ENCODE data around the gene ZMAT5. TPM values are rescaled to one million over a fixed set of nuclear protein-coding genes. Genes with fewer than 3 reads are reported as not detected.
"Not testable (repeated sequence)": the region's sequence is repeated elsewhere in the genome, so short reads cannot be mapped to it uniquely, and the experiment has no call there.

Gene ZMAT5
- total and polyA plus RNA-seq, 2 donors from 2014 or later: 21.3 to 47.7 TPM

GRCh38 chr22:29757096-29757495, 9.7 kb downstream of the ZMAT5 start:
- FAIRE-seq (no peak), DNase-seq (no peak)
- H3K27me3 ChIP-seq (ENCODE audit: control insufficient read depth, insufficient read depth, low read length): no peaks in the 10 kb centered on the region
- H3K9ac ChIP-seq (ENCODE audit: low read length in 3 of 3): no peak overlapping the region
- intact Hi-C loops (cut with DNase I): no loop called here
- no peaks in the 10 kb centered on the region for H3K4me1 ChIP-seq (ENCODE audit: control insufficient read depth in 2 of 3, insufficient read depth in 2 of 3, low read depth in 1 of 3, low read length in 3 of 3)
- no peak overlapping the region for H3K4me3 ChIP-seq (ENCODE audit: low read length in 3 of 3)
- no peaks in the 10 kb centered on the region for H3K9me3 ChIP-seq (ENCODE audit: control insufficient read depth in 2 of 3, insufficient read depth in 1 of 3, low read length in 3 of 3)
- H3K36me3 ChIP-seq (ENCODE audit: control insufficient read depth in 2 of 3, insufficient read depth in 3 of 3, low read length in 3 of 3): no peaks in the 10 kb centered on the region
- no peak for TF ChIP-seq CTCF (IDR thresholded peaks at IDR 0.05; ENCODE audit: borderline replicate concordance, extremely low read depth, insufficient read depth)
- H3K27ac ChIP-seq (ENCODE audit: low read depth in 2 of 2, low read length in 2 of 2): no peak overlapping the region

GRCh38 chr22:29756341-29756740, 10.5 kb downstream of the ZMAT5 start:
- FAIRE-seq (no peak), DNase-seq (no peak)
- intact Hi-C loops (cut with DNase I): no loop called here
- Histone ChIP-seq H3K4me1 (ENCODE audit: control insufficient read depth in 2 of 3, insufficient read depth in 2 of 3, low read depth in 1 of 3, low read length in 3 of 3) (no peaks in the 10 kb centered on the region), H3K9ac (ENCODE audit: low read length in 3 of 3) (no peak overlapping the region), H3K4me3 (ENCODE audit: low read length in 3 of 3) (no peak overlapping the region), H3K27ac (ENCODE audit: low read depth in 2 of 2, low read length in 2 of 2) (no peak overlapping the region), H3K9me3 (ENCODE audit: control insufficient read depth in 2 of 3, insufficient read depth in 1 of 3, low read length in 3 of 3) (no peaks in the 10 kb centered on the region), H3K36me3 (ENCODE audit: control insufficient read depth in 2 of 3, insufficient read depth in 3 of 3, low read length in 3 of 3) (no peaks in the 10 kb centered on the region), H3K27me3 (ENCODE audit: control insufficient read depth, insufficient read depth, low read length) (no peaks in the 10 kb centered on the region)
- TF ChIP-seq CTCF (IDR thresholded peaks at IDR 0.05; ENCODE audit: borderline replicate concordance, extremely low read depth, insufficient read depth): no peak

- DNase-seq: no peak
- FAIRE-seq: no peak
- intact Hi-C loops (cut with DNase I): no loop called here
These were observed 10.9 kb downstream of the ZMAT5 start for GRCh38 chr22:29755889-29756288.

GRCh38 chr22:29754658-29755395, 12.0 kb downstream of the ZMAT5 start:
- H3K9me3 ChIP-seq (ENCODE audit: control insufficient read depth in 2 of 3, insufficient read depth in 1 of 3, low read length in 3 of 3); FAIRE-seq; intact Hi-C loops (cut with DNase I); H3K4me1 ChIP-seq (ENCODE audit: control insufficient read depth in 2 of 3, insufficient read depth in 2 of 3, low read depth in 1 of 3, low read length in 3 of 3); H3K9ac ChIP-seq (ENCODE audit: low read length in 3 of 3); H3K4me3 ChIP-seq (ENCODE audit: low read length in 3 of 3); DNase-seq; H3K27me3 ChIP-seq (ENCODE audit: control insufficient read depth, insufficient read depth, low read length); H3K27ac ChIP-seq (ENCODE audit: low read depth in 2 of 2, low read length in 2 of 2); H3K36me3 ChIP-seq (ENCODE audit: control insufficient read depth in 2 of 3, insufficient read depth in 3 of 3, low read length in 3 of 3): not testable (repeated sequence)

More at GRCh38 chr22:29755889-29756288, 10.9 kb downstream of the ZMAT5 start:
- no peak for TF ChIP-seq CTCF (IDR thresholded peaks at IDR 0.05; ENCODE audit: borderline replicate concordance, extremely low read depth, insufficient read depth)
- Histone ChIP-seq H3K27ac (ENCODE audit: low read depth in 2 of 2, low read length in 2 of 2) (no peak overlapping the region), H3K4me1 (ENCODE audit: control insufficient read depth in 2 of 3, insufficient read depth in 2 of 3, low read depth in 1 of 3, low read length in 3 of 3) (no peaks in the 10 kb centered on the region), H3K9ac (ENCODE audit: low read length in 3 of 3) (no peak overlapping the region), H3K27me3 (ENCODE audit: control insufficient read depth, insufficient read depth, low read length) (no peaks in the 10 kb centered on the region), H3K4me3 (ENCODE audit: low read length in 3 of 3) (no peak overlapping the region), H3K36me3 (ENCODE audit: control insufficient read depth in 2 of 3, insufficient read depth in 3 of 3, low read length in 3 of 3) (no peaks in the 10 kb centered on the region), H3K9me3 (ENCODE audit: control insufficient read depth in 2 of 3, insufficient read depth in 1 of 3, low read length in 3 of 3) (no peaks in the 10 kb centered on the region)
